IMR-90 (cell line): ENCODE measurements around the gene FRMPD4. TPM values are rescaled to one million over a fixed set of nuclear protein-coding genes. Genes with fewer than 3 reads are reported as not detected.

Experiments
- ATAC-seq: fragments of 200-7000 bp; cut with Tn5 transposase; 2 replicates; pipeline ENCODE4 v1.9.1; 2020; ENCODE audit warnings: low read depth, mild to moderate bottlenecking, moderate library complexity
- BruUV-seq: library from RNA; stranded (reverse); fragments of 400-500 nt; replicated peaks from 2 replicates; lab custom pipeline; 2021; lab: Mats Ljungman, UMichigan
- CTCF ChIA-PET: fragments of 300-600 bp; formaldehyde crosslinking; extraction: SDS; loops from one replicate; lab custom pipeline; 2021; ENCODE audit warnings: antibody characterized with exemption; lab: Yijun Ruan, JAX
- POLR2A ChIA-PET: fragments of 300-600 bp; sonication (Branson Sonifier 250); formaldehyde crosslinking; loops from one replicate; lab custom pipeline; 2022; ENCODE audit warnings: antibody characterized with exemption; ENCODE audit not compliant: unreplicated experiment; lab: Charles Lee
- DNase-seq: peaks from one replicate; pipeline ENCODE4 v3.0.0; 2013
- H2AFZ ChIP-seq: replicated peaks from 2 replicates; pipeline ENCODE3; 2013; ENCODE audit warnings: low read length, mild to moderate bottlenecking; ENCODE audit not compliant: poor library complexity
- H2AK5ac ChIP-seq: 2 replicates; pipeline ENCODE4 v1.6.1; 2013; ENCODE audit warnings: low read depth, low read length, inconsistent platforms
- H2AK9ac ChIP-seq: replicated peaks from 2 replicates; pipeline ENCODE3; 2013; ENCODE audit warnings: mild to moderate bottlenecking, low read depth, low read length, moderate library complexity; ENCODE audit not compliant: poor library complexity
- H2BK120ac ChIP-seq: 2 replicates; pipeline ENCODE4 v1.6.1; 2013; ENCODE audit warnings: low read depth, low read length, inconsistent platforms
- H2BK15ac ChIP-seq: 3 replicates; pipeline ENCODE4 v1.6.1; 2013; ENCODE audit warnings: low read depth, low read length, inconsistent platforms
- H2BK20ac ChIP-seq: 2 replicates; pipeline ENCODE4 v1.6.1; 2013; ENCODE audit warnings: low read depth, mild to moderate bottlenecking, inconsistent platforms, low read length, moderate library complexity
- H2BK5ac ChIP-seq: 2 replicates; pipeline ENCODE4 v1.6.1; 2013; ENCODE audit warnings: mild to moderate bottlenecking, low read depth, low read length, inconsistent platforms; ENCODE audit not compliant: poor library complexity, severe bottlenecking
- H3K14ac ChIP-seq: replicated peaks from 2 replicates; pipeline ENCODE4 v1.6.1; 2013; ENCODE audit warnings: low read depth, low read length, inconsistent platforms
- H3K18ac ChIP-seq: 2 replicates; pipeline ENCODE4 v1.6.1; 2013; ENCODE audit warnings: low read depth, low read length, control low read depth
- H3K23ac ChIP-seq: 2 replicates; pipeline ENCODE4 v1.6.1; 2013; ENCODE audit warnings: low read depth, low read length, inconsistent platforms
- H3K27ac ChIP-seq: 2 replicates; pipeline ENCODE4 v1.5.1; 2013; ENCODE audit warnings: mild to moderate bottlenecking, control low read depth, low read length; ENCODE audit not compliant: insufficient read depth
- H3K27me3 ChIP-seq: 2 replicates; pipeline ENCODE4 v1.6.1; 2013; ENCODE audit warnings: low read length; ENCODE audit not compliant: control insufficient read depth, insufficient read depth
- H3K36me3 ChIP-seq: 2 replicates; pipeline ENCODE4 v1.6.1; 2013; ENCODE audit warnings: low read length, mixed read lengths; ENCODE audit not compliant: control insufficient read depth, insufficient read depth
- H3K4ac ChIP-seq: 2 replicates; pipeline ENCODE4 v1.6.1; 2013; ENCODE audit warnings: low read depth, low read length, inconsistent platforms
- H3K4me1 ChIP-seq: 2 replicates; pipeline ENCODE4 v1.6.1; 2013; ENCODE audit warnings: low read length, mixed read lengths; ENCODE audit not compliant: control insufficient read depth, insufficient read depth
- H3K4me2 ChIP-seq: 2 replicates; pipeline ENCODE4 v1.6.1; 2013; ENCODE audit warnings: low read depth, mild to moderate bottlenecking, control low read depth, low read length, moderate library complexity
- H3K4me3 ChIP-seq: 2 replicates; pipeline ENCODE4 v1.5.1; 2013; ENCODE audit warnings: low read depth, mild to moderate bottlenecking, control low read depth, low read length, moderate library complexity; ENCODE audit not compliant: insufficient read depth
- H3K56ac ChIP-seq: 2 replicates; pipeline ENCODE4 v1.6.1; 2013; ENCODE audit warnings: low read length, inconsistent platforms; ENCODE audit not compliant: insufficient read depth; ENCODE audit errors: extremely low read depth
- H3K79me1 ChIP-seq, 2 experiments: 2 replicates each; pipeline ENCODE4 v1.6.1; 2013; ENCODE audit warnings: low read length in 2 of 2, inconsistent platforms in 1 of 2, low read depth in 1 of 2
- H3K9ac ChIP-seq: 2 replicates; pipeline ENCODE4 v1.6.1; 2013; ENCODE audit warnings: low read depth, low read length, control low read depth
- H3K9me1 ChIP-seq: 2 replicates; pipeline ENCODE4 v1.6.1; 2013; ENCODE audit warnings: low read length, inconsistent platforms; ENCODE audit not compliant: insufficient read depth
- H3K9me3 ChIP-seq: 2 replicates; pipeline ENCODE4 v1.6.1; 2013; ENCODE audit warnings: low read length; ENCODE audit not compliant: control insufficient read depth, insufficient read depth
- H4K20me1 ChIP-seq: 2 replicates; pipeline ENCODE4 v1.6.1; 2013; ENCODE audit warnings: low read length, inconsistent platforms; ENCODE audit not compliant: insufficient read depth
- H4K5ac ChIP-seq: 2 replicates; pipeline ENCODE4 v1.6.1; 2013; ENCODE audit warnings: mild to moderate bottlenecking, low read depth, low read length, control low read depth
- H4K8ac ChIP-seq, 2 experiments: 2 replicates each; pipeline ENCODE4 v1.6.1; 2013; ENCODE audit warnings: low read depth in 2 of 2, low read length in 2 of 2, control low read depth in 1 of 2, inconsistent platforms in 1 of 2
- H4K91ac ChIP-seq: 2 replicates; pipeline ENCODE4 v1.6.1; 2013; ENCODE audit warnings: low read depth, low read length, inconsistent platforms; ENCODE audit not compliant: insufficient read depth
- BHLHE40 ChIP-seq: fragments of 150-350 bp; IDR thresholded peaks from 2 replicates; pipeline ENCODE4 v1.6.1; 2016; ENCODE audit warnings: mild to moderate bottlenecking, low read depth, low read length
- CEBPB ChIP-seq: IDR thresholded peaks from 2 replicates; pipeline ENCODE4 v1.6.1; 2012; ENCODE audit warnings: low read depth, low read length, improper control_type of control experiment
- CHD1 ChIP-seq: IDR thresholded peaks from 2 replicates; pipeline ENCODE4 v1.6.1; 2012; ENCODE audit warnings: low read depth, low read length, improper control_type of control experiment
- FOS ChIP-seq: fragments of 150-350 bp; IDR thresholded peaks from 2 replicates; pipeline ENCODE4 v1.6.1; 2016; ENCODE audit warnings: low read depth, low read length
- MAFK ChIP-seq: IDR thresholded peaks from 2 replicates; pipeline ENCODE4 v1.6.1; 2012; ENCODE audit warnings: low read depth, low read length, improper control_type of control experiment
- MAZ ChIP-seq: IDR thresholded peaks from 2 replicates; pipeline ENCODE4 v1.6.1; 2012; ENCODE audit warnings: low read depth, mild to moderate bottlenecking, low read length, improper control_type of control experiment, moderate library complexity, borderline replicate concordance
- MXI1 ChIP-seq: IDR thresholded peaks from 2 replicates; pipeline ENCODE4 v1.6.1; 2012; ENCODE audit warnings: low read depth, mild to moderate bottlenecking, low read length, moderate library complexity, borderline replicate concordance
- NFE2L2 ChIP-seq: fragments of 150-350 bp; IDR thresholded peaks from 2 replicates; pipeline ENCODE4 v1.6.1; 2016; ENCODE audit warnings: low read depth, mild to moderate bottlenecking, low read length
- RFX5 ChIP-seq: IDR thresholded peaks from 2 replicates; pipeline ENCODE4 v1.8.0; 2012; ENCODE audit warnings: low read depth, mild to moderate bottlenecking, low read length, moderate library complexity
- SMC3 ChIP-seq: fragments of 150-350 bp; IDR thresholded peaks from 2 replicates; pipeline ENCODE4 v1.6.1; 2016; ENCODE audit warnings: low read depth, mild to moderate bottlenecking, antibody characterized with exemption, low read length, moderate library complexity
- WGBS, 2 experiments: methylation state at CpG; one replicate each; pipeline versions ENCODE4 v1.1.5 to v1.1.7; 2013; ENCODE audit warnings: missing lambda C conversion rate in 2 of 2; ENCODE audit not compliant: insufficient read length in 1 of 2; ENCODE audit errors: extremely low coverage in 2 of 2; 5-methylcytosine and 5-hydroxymethylcytosine counted together
- dilution Hi-C: fragments of 300-500 bp; cut with HindIII; formaldehyde crosslinking; loops from one replicate; pipeline ENCODE4 v1.14.3; 2018; ENCODE audit warnings: low sequenced_read_pairs; ENCODE audit not compliant: unreplicated experiment
- in situ Hi-C: fragments of 300-500 bp; cut with MboI; formaldehyde crosslinking; loops from 3 replicates; pipeline ENCODE4 v1.14.3; 2019; ENCODE audit warnings: low sequenced_read_pairs, inconsistent platforms, mixed read lengths
- intact Hi-C: fragments of 100-400 bp; cut with micrococcal nuclease; formaldehyde crosslinking; loops from 2 replicates; pipeline ENCODE4 v1.10.0; 2022
- polyA plus RNA-seq, 3 experiments: library from polyadenylated mRNA; depleted of rRNA; stranded (reverse); fragments of >200 nt; gene quantifications; 2 replicates each; pipeline ENCODE4 v1.2.3, GENCODE V29; 2012; ENCODE audit warnings: low replicate concordance in 1 of 3
- total RNA-seq: library from RNA; depleted of rRNA; stranded (reverse); fragments of >200 nt; gene quantifications from 2 replicates; pipeline ENCODE4 v1.2.3, GENCODE V29; 2012
- TF ChIP-seq, protein P1 (sequence below): conservative IDR thresholded peaks from 2 replicates; pipeline ENCODE4 v1.5.1; 2012; ENCODE audit warnings: mild to moderate bottlenecking, low read depth, low read length, improper control_type of control experiment

Gene FRMPD4
- total and polyA plus RNA-seq, 2 of the 4 experiments (the other 2 are of a cell fraction): 0.53 to 1.1 TPM

DNA sequence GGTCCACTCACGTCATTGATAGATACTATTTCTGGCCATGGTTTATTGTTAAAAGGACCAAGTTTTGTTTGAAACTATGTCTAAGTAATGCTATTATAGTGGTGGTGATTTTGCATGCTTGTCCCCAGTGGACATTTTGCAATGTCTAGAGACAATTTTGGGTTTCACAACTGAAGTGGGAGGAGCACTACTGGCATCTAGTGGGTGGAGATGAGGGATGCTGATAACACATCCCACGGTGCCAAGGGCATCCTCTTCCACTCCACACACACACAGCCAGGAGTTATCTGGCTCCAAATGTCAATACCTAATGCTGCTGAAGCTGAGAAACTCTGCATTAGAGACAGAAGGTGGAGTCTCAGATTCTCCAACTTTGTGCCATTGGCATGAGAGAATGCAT lies 131.2 kb downstream of the FRMPD4 start:
- Histone ChIP-seq H4K5ac (no peak overlapping the region), H3K27ac (no peak overlapping the region), H3K27me3 (no peaks in the 10 kb centered on the region), H3K4me1 (peaks cover 2% of the 10 kb centered on the region; the same call in 1 of the 2 replicates), H3K14ac (no peak overlapping the region), H3K79me1 (no peaks in the 10 kb centered on the region), H3K9me3 (no peaks in the 10 kb centered on the region), H3K9ac (no peak overlapping the region), H2BK120ac (no peak overlapping the region), H2BK20ac (no peak overlapping the region), H2AK5ac (no peak overlapping the region), H3K9me1 (no peaks in the 10 kb centered on the region), H3K18ac (no peak overlapping the region), H3K4me3 (no peak overlapping the region), H3K23ac (no peak overlapping the region), H3K36me3 (no peaks in the 10 kb centered on the region), H2BK15ac (no peak overlapping the region), H2BK5ac (no peak overlapping the region), H4K20me1 (no peaks in the 10 kb centered on the region), H2AFZ (no peak overlapping the region), H4K8ac (no peak overlapping the region), H3K56ac (no peak overlapping the region), H3K4ac (no peak overlapping the region), H3K4me2 (no peak overlapping the region), H2AK9ac (no peak overlapping the region), H4K91ac (no peak overlapping the region)
- ChIA-PET POLR2A (no interaction called here), CTCF (no interaction called here)
- no peak for TF ChIP-seq CHD1
- no peak for TF ChIP-seq RFX5
- TF ChIP-seq NFE2L2: no peak
- no peak for TF ChIP-seq MAZ
- no peak for TF ChIP-seq FOS
- TF ChIP-seq BHLHE40: no peak
- TF ChIP-seq CEBPB: no peak
- no peak for TF ChIP-seq MXI1
- no peak for TF ChIP-seq SMC3
- TF ChIP-seq MAFK: no peak
- TF ChIP-seq, protein P1, sequence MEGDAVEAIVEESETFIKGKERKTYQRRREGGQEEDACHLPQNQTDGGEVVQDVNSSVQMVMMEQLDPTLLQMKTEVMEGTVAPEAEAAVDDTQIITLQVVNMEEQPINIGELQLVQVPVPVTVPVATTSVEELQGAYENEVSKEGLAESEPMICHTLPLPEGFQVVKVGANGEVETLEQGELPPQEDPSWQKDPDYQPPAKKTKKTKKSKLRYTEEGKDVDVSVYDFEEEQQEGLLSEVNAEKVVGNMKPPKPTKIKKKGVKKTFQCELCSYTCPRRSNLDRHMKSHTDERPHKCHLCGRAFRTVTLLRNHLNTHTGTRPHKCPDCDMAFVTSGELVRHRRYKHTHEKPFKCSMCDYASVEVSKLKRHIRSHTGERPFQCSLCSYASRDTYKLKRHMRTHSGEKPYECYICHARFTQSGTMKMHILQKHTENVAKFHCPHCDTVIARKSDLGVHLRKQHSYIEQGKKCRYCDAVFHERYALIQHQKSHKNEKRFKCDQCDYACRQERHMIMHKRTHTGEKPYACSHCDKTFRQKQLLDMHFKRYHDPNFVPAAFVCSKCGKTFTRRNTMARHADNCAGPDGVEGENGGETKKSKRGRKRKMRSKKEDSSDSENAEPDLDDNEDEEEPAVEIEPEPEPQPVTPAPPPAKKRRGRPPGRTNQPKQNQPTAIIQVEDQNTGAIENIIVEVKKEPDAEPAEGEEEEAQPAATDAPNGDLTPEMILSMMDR: no peak
- WGBS, 2 experiments: no CpG with 5 or more reads among the region's 2 CpGs
- dilution Hi-C loops: no loop called here
- BruUV-seq: no TSS peak
- intact Hi-C loops: no loop called here
- ATAC-seq (0 out of 2 replicates have a peak, but pooled peaks have one; percentile 32), DNase-seq (no peak)
- in situ Hi-C loops: no loop called here
